Measurements from ENCODE around the gene ZFPL1.

ZFPL1 gene

DNA sequence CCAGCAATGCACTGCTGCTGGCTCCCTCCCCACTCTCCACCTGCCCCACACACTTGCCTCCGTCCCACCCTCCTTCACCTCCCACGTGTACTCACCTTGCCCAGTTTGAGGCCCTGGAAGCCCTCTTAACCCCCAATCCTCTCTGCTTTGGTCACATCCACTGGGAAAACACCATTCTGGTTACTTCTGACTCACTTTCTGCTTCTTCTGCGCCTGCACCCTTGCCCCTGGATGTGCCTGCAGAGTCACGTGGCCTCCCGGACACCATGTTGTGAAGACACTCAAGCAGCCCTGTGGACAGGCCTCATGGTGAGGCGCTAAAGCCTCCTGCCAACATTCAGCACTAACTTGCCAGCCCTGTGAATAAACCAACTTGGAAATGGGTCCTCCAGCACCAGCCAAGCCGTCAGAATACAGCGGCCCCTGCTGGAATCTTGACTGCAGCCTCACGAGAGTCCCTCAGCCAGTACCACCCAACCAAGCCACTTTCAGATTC lies 23.1 kb upstream of the ZFPL1 start:
- no peak for DNase-seq

DNA sequence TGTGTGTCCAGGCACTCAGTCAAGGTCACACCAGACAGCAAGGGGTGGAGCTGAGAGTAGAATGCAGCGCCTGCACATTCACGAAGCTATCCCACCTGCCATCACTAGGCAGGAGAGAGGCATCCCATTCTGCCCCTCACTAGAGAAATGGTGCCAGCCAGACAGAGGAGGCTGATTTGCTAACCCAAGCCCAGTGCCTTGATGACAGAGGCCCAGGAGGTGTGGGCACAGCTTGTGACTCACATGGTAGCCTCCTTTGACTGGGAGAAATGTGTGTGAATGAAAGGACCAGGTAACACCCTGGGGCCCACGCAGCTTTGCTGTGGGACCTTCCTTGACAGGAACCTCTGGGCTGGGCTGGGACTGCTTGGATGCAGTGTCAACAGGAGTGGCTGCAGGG lies 20.5 kb upstream of the ZFPL1 start:
- DNase-seq, result no peak

DNA sequence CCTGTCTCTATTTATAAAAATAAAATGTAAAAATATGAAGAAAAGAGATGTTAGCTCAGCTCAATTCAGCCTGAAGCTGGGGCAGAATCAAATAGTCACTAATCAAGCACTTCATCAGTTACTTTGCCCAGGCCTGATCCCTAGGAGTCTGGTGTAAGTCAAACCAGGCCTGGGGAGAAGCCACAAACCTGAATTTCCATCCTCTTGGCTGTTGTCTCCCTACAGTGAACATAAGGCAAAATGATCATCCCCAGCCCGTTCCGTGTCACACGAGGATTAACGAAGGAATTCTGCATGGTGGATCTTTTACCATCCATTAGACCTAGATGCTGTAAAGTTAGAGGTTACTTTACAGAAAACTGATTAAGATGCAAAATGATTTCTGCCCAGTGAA lies 19.2 kb upstream of the ZFPL1 start:
- no peak for DNase-seq

DNA sequence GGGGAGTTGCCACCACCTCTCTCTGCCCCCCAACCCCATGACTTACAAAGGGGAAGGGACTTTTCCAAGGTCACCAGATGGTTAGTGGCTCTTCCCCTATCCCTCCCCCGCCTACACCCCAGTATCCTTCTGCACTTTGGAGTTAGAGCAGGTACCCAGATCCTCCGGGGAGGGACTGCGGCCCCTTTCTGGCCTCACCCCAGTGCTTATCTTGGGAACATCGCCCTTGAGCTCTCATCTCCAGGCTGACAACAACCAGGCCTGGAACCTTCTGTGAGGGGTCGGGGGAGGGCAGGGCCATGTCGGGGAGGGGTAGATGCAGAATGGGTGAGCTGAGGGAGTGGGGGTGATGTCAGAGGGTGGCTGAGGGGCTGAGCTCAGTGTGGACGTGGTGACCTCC lies 18.2 kb upstream of the ZFPL1 start:
- no peak for DNase-seq

DNA sequence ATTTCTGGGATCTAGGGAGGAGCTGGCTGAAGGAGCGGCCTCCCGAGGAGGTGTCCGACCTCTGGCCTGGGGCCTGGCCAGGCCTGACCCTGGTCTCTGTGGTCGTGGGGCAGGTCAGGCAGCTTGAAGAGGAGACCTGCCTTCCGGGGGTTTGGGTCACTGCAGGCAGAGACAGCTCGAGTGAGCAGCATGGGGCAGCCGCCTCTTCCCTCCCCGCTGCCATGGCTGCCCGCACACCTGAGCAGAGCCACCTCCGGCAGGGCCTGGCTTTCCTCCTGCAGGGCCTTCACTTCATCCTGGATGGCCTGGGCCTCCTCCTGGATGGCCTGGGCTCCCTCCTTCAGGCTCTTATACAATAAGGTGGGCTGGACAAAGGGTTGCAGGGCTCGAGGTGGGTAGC lies 17.7 kb upstream of the ZFPL1 start:
- DNase-seq, result no peak

DNA sequence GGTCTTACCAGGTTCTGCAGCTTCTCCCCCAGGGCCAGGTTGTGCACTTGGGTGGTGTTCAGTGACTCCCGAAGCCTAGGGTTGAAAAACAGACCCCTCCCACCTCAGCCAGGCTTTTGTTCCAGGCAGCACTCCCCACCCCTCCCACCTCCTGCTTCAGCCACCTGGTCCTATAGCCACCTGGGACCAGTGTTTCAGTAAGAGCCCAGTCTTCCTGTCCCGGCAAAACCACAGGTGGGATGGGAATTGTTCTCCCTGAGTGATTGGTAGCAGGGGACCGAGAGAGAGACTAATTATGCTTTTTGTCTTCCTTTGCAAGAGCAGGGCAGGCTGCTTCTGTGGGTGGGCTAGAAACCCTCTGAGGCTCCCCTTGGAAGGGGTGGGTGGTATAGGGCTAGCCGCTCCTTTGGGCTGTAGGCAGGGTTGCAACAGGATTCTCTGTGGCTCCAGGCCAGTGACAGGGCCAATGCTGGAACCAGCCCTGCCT lies 17.2 kb upstream of the ZFPL1 start:
- peak; percentile 90 for DNase-seq

DNA sequence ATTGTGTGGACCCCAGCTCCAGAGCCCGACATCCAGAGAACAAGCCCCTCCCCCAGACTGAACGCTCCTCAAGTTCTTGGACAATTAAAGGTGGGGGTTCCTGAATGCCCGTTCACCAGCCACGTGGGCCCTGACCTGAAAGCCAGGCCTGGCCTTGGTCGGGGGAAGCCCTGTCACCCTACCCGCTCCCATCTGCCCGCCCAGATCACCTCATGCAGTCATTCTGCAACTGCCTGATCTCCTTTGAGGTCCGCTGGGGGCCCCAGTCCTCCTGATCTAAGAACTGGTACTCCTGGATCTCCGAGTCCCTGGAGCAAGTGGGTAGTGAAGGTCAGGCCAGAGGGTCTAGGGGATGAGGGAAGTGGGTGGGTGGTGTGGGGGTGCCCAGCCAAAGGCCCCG lies 16.6 kb upstream of the ZFPL1 start:
- no peak for DNase-seq

DNA sequence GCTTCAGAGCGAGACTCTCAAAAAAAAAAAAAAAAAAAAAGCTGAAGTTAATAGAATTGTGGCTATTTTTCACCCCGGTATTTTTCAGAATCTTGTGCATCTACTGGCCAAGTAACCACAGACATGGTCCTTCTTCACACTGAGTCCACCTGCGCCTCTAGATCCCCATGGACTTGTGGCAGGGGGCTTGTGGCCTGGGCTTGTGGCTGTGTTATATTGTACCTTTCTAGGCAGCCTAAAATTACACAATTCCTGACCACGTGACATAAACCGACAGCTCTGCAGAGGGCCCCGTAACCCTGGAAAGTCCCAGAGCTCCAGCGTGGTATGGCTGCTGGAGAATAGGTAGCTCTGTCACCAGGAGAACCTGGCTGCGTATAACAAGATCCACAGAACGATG lies 14.8 kb upstream of the ZFPL1 start:
- DNase-seq, result no peak

DNA sequence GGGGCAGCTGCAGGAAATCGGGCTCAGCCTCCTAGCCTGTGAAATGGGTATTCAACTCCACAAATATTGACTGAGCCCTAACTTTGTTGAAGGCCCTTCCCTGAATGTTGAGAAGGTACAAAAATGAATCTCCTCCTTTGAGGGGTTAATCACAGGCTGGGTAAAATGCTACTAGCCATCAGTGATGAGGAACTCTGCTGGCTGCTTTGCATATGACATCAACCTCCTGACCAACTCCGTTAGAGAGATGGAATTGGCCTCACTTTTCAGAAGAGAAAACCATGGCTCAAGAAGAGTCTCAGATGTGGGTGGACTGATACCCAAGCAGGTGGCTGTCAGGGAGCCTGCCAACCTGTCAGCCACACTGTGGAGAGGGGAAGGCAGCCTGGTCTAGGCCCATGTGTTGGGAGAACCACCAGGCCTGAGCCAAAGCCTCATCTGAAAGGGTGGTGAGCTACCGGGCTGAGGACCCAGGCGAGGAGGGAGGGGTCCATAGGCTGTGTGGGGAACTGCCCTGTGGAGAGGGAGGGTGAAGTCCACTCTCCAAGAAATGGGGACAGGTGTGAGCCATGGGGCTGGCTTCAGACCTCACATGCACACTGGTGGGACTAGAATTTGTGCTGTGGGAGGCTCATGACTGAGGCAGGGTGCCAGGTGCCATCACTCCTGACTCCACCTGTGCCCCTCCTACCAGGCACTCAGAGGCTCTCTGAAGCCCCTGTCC lies 12.0 kb upstream of the ZFPL1 start:
- no peak for DNase-seq

DNA sequence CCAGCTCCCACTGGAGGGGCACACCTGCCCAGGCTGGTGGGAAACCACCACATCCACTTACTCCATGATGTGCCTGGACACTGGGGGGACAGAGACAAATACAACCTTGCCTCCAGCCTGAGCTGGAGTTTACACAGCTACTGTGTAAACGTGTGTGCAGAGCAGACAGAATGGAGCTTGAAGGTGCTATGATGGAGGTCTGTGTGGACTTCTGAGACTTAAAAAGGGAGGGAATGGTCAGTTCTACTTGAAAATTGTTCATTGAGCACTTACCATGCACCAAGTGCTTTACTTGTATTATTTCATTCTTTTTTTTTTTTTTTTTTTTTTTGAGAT lies 11.4 kb upstream of the ZFPL1 start:
- DNase-seq, result no peak

DNA sequence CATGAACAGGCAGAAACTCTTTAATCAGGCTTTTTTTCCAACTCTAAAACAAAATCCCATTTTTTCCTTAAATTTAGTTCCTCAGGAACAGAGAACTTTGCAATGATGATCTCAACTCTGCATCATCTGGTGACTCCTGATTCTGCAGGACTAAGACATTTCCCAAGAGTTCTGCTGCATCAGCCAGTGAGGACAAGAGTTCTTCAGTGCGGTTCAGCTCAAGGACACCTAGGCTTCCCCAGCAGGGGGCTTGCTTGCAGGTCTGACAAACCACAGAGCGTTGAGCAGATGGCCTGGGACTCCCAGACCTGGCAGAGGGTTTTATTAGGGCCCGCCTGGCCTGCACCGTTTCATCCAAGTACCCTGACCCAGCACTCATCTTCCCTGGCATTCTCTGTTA lies 6.6 kb upstream of the ZFPL1 start:
- DNase-seq, result no peak

DNA sequence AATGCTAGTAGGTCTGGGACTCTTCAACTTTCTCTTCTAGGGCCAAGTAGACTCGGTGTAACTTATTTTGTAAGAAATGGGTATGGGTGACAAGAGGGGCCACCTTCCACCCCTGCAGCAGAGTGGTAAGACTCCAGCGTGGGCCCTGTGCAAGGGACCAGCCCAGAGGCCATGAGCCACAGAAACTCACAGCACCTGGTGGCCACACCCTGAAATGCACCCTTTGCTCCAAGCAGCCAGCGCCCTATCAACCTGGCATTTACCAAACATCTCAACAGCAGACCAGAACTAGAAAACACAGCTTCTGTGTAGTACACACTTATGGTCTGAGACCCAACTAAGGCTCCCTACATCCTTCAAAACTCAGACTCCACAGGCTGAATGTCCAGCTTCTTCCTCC lies 5.9 kb upstream of the ZFPL1 start:
- DNase-seq, result no peak

DNA sequence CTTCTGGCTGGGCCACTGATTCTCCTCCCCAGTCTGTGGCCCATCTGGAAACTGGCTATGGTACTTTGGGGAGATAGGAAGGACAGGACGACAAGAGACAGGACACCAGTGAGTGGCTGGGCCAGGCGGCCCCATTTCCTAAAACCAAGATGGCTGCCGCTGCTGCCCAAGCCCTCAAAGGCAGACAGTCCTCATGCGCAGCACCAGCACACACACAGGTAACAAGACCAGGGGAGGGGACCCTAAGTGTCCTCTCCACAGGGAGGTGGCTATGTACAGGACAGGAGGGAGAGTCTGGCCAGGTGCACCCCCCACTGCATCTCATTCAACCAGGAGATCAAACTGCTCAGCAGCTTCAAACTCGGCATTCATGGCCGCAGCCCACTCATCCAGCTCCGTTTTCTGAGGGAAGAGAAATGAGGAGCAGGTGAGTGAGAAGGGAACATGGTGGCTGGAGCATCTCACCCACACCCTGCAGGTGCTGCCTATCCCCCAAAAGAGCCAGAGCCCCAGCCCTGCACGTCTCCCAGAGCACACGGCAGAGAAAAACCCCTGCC lies 5.2 kb upstream of the ZFPL1 start:
- no peak for DNase-seq

DNA sequence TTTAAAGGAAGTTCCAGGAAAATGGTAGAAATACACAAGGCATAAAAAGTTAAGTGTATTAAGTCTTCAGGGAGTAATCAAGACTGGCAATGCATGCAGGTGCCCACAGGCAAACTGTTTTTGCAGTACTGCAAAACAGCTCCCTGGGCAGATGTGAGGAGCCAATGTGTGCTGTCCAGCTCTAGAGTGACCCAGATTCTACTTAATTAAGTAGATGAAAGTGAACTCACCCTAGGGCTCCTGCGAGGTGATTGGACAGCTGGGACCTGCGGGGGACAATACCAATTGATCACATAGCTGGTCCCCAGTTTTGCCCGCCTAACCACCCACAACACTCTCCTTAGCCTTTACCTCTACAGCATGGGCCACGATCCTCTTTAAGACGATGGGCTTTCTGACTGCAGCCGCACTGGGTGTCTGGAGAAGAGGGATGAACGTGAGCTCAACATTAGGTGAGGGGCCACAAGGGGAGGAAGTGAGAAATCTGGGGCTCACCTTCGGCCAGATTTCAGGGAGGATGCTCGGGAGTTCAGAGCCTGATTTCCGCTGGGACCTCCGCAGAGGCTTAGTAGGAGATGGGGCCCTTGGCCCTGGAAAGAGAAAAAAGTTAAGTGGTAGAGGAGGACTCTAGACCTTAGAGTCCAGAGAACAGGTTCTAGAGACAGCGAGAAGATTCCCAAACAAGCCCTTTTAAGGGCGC lies 738 bp upstream of the ZFPL1 start:
- no peak for DNase-seq

DNA sequence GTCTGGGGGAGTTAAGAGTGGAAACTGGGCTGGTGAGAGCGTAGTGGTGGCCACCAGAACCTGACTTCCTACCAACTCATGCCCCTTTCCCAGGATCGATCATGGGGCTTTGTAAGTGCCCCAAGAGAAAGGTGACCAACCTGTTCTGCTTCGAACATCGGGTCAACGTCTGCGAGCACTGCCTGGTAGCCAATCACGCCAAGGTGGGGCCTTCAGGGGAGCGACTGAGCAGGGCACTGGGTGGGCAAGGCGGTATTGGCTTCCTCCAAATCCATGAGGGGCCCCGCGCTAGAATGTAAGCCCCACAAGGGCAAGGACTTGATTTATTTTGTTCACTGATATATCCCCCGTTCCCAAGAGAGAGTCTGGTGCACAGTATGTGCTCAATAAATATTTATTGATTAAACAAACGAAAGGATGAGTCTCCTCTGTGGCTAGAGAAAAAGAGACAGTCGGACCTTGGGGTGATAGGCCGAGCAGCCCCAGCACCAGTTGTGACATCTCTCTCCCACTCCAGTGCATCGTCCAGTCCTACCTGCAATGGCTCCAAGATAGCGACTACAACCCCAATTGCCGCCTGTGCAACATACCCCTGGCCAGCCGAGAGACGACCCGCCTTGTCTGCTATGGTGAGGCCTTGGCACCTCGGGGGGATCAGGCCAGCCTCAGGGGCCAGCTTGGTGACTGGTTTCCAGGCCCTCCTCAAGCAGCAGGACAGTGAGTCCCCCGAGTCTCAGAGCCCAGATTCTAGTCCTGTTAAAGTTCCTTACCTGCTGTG lies 765 bp downstream of the ZFPL1 start:
- DNase-seq, result no peak

DNA sequence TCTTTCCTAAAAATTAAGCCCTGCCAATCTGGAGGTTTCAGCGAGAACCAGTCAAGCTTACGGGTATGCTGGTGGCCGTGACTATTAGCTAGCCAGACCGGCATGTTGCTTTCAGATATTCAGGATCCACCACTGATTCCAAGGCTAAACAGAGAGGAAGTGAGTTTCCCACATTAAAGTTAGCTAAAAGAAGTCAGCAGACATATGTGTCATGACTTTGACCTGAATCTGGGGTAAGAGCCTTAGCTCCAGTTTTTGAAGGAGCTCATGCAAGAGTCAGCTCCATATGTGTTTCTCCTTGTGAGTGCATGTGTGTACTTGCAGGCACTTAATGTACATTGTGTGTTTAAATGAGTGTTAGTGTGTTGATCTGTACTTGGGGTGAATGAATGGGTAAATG lies 1.4 kb downstream of the ZFPL1 start:
- DNase-seq, result no peak

DNA sequence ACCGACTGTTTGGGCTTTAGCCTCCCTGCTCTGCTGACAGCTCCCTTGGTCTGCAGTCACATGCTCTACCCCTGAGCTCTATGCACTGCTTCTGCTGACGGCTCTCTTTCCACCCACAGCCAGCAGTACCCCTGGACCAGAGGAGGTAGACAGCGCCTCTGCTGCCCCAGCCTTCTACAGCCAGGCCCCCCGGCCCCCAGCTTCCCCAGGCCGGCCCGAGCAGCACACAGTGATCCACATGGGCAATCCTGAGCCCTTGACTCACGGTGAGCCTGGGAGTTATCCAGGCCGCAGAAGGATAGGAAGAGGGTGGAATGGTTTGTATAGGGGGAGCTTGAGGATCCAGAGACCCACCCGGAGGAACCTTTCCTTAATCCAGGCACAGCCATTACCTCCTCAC lies 2.8 kb downstream of the ZFPL1 start:
- no peak for DNase-seq

DNA sequence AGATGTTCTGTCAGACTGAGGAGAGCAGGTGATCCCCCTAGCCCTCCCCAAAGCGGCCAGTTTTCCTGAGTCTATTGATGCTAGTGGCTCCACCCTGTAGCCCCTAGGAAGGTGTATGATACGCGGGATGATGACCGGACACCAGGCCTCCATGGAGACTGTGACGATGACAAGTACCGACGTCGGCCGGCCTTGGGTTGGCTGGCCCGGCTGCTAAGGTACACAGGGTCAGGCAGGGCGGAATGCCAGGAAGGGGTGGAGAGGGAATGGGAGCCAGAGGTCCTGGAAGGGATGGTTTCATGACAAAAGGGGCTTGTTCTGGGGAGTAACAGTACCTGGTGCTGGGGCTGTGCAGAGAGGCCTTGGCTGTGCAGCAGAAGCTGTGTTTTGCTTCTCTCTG lies 3.2 kb downstream of the ZFPL1 start:
- DNase-seq, result no peak

DNA sequence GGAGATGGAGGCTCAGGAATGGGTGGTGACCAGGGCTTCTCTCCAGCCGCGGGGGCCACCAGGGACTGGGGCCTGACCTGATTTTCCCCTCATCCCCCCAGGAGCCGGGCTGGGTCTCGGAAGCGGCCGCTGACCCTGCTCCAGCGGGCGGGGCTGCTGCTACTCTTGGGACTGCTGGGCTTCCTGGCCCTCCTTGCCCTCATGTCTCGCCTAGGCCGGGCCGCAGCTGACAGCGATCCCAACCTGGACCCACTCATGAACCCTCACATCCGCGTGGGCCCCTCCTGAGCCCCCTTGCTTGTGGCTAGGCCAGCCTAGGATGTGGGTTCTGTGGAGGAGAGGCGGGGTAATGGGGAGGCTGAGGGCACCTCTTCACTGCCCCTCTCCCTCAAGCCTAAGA lies 3.8 kb downstream of the ZFPL1 start:
- DNase-seq, result no peak

DNA sequence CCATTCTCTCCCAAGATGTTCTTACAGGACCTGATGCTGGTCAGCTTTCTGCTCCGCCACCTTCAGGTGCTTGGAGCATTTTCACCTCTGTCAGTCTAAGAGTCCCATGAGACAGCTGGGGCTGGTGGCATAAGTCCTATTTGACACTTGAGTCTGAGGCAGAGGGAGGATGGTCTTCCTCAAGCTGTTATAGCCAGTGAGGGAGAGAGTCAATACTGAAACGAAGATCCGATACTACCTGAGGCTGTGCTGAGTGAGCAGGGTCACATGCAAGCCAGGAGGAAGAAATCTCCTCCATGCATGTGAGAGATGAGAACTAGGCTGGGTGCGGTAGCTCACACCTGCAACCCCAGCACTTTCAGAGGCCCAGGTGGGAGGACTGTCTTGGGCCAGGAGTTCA lies 5.6 kb downstream of the ZFPL1 start:
- DNase-seq, result no peak

DNA sequence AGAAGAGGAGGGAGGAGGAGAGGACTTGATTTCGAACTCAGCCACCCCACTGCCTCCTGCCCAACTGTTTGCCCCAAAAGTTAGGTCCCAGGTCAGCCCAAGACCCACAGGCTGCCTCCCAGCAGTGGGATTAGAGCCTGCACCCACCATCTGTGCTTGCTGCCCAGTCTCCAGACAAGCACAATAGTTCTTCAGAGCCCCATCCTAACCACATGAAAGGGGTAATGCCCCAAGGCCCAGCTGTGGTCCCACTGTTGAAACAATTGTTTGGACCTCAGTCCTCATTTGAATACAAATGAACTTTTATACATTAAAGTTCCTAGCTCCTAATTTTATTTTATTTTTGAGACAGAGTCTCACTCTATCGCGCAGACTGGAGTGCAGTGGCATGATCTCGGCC lies 6.6 kb downstream of the ZFPL1 start:
- DNase-seq, result no peak

DNA sequence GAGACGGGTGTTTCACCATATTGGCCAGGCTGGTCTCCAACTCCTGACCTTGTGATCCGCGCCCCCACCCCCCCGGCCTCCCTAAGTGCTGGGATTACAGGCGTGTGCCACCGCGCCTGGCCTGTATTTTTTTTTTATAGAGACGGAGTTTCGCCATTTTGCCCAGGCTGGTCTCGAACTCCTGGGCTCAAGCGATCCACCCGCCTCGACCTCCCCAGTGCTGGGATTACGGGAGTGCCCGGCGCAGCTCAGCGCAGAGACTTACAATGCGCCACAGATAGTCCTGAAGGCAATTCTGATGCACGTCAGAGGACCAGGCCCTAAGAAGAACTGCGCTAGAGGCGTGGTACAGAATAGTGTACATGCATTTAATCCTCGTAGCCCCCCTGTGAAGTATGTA lies 11.4 kb downstream of the ZFPL1 start:
- DNase-seq, result no peak

DNA sequence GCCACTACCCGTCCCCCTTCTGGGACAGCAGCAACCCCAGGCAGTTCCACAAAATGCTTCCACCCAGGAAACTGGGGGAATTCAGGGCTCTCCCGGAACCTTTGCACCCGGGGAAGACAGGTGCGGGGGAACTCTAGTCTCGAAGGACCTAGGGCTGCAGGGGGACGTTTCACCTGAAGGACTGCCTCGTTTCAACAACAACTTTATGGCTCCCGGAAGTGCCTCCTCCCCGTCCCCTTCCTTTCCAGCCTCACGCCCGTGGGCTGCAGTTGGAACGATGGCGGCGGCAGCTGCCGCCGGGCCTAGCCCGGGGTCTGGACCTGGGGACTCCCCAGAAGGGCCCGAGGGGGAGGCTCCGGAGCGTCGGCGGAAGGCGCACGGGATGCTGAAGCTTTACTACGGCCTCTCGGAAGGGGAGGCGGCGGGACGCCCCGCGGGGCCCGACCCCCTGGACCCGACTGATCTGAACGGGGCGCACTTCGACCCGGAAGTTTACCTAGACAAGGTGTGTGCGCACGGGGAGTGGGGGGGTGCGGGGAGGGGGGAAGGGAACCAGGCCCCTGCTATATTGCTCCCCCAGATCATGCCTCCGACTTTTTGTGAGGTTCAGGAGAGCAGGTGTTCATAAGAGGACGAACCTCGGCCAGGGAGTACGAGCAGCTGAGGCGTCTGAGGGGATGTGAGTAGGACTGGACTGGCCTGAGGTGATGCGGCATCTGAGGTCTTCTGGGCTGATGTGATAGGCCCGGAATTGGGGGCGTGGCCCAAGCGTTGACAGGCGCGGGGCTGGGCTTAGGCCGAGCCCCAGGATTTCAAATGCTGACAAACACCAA lies 12.2 kb downstream of the ZFPL1 start, which contains the start of gene VPS51:
TSS of gene VPS51 (plus strand) at position 241 of the 833 bp plus-strand sequence. CDS start at position 278, 37 bp downstream.
- DNase-seq, result peak; percentile 86

Measured in NCI-H1436 (cell line).